Activated naive CD8-positive, alpha-beta T cell treated with anti-CD3 and anti-CD28 coated beads, Interleukin-2, amount 50 U/mL, for 16 hours (primary cell): ENCODE results near the gene ARHGAP1.

Source experiments
- DNase-seq: peaks from one replicate; pipeline ENCODE4 v3.0.0-alpha.2; 2020; ENCODE audit warnings: low read depth, low spot score

ARHGAP1 gene

DNA sequence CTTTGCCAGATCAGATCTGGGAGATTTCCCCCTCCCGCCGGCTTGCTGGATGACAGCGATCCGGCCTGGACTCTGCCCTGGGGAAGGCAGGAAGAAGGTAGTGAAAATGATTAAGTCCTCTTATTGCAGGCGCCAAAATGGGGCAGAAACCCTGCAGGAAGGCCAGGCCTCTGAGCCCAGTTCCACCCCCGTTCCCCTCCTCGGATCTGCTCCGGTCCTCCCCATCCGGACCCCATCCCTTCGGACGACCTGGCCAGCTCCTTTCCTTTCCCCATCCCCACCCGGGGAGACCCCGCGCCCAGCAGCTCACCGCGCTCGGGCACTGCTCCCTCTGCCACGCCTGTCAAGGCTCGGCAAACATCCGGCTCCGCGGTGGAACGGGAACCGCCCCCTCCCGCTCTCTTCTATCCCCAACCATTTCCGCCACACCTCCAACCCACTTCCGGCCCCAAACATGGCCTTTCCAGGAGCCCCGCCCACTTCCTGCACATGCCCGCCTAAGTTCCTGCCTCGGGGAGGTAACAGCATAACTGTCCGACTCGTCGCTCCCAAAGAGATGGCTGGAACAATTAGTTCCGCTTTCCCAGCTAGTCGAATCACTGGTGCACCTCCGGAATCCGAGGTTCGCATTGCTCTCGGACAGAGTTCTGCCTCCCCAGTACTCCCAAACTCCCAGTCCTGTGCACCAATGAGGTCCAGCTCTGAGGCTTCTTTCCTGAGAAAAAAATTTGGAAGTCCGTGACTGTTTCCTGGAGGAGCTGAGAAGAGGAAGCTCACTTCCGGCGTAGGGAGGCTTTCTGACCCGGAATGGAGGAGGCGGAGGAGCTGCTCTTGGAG, at the start of gene ARHGAP1, which contains the start of gene ZNF408:
ARHGAP1 (minus strand) TSS at position 379 of the 837 bp plus-strand sequence. CDS start 4,512 bp downstream, outside the sequence.
ZNF408 (plus strand) TSS at position 791 of the 837 bp plus-strand sequence; CDS start at position 808, 17 bp downstream.
- DNase-seq = peak; percentile 99

- DNase-seq = no peak
These were observed 46.7 kb upstream of the ARHGAP1 start for GRCh38 chr11:46747150-46747549.

DNA sequence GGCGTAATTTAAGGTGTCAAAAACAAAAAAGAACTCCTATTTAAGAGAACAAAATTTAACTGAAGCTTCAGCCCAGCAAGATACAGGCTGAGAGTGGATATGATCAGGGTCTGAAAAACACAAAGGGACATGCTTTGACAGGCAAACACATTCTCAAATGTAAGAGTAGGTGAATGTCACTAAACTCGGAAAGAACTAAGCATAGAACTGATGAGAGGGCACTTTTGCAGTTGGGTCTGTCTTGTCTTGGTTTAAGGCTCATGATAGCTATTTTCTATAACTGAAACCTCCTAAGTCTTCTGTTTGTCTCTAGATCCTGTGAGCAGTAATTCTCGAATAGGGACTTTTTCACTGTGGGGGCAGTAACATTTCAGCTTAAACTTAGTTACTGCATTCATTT, 45.6 kb upstream of the ARHGAP1 start:
- no peak for DNase-seq

GRCh38 chr11:46745328-46745727, 44.9 kb upstream of the ARHGAP1 start:
- DNase-seq = no peak

GRCh38 chr11:46743693-46744339, 43.4 kb upstream of the ARHGAP1 start:
- no peak for DNase-seq

DNA sequence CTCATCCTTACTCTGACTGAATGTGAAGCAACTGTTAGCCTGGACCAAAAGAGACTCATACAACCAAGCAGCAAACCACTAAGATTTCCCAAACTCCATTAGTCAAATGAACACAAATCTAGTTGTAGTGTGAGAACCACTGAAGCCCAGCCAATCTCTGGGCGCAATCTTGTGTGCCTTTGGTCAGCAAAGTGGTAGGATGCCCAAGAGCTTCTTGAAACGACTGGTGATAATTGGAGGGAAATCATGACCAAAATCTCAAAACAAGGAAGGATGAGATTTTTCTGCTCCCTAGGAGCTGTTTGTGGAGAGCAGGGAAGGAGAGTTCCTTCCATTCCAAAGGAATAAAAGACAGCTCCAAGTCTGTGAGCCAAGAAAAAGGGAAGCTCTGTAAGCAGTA, 42.6 kb upstream of the ARHGAP1 start:
- DNase-seq = no peak

DNA sequence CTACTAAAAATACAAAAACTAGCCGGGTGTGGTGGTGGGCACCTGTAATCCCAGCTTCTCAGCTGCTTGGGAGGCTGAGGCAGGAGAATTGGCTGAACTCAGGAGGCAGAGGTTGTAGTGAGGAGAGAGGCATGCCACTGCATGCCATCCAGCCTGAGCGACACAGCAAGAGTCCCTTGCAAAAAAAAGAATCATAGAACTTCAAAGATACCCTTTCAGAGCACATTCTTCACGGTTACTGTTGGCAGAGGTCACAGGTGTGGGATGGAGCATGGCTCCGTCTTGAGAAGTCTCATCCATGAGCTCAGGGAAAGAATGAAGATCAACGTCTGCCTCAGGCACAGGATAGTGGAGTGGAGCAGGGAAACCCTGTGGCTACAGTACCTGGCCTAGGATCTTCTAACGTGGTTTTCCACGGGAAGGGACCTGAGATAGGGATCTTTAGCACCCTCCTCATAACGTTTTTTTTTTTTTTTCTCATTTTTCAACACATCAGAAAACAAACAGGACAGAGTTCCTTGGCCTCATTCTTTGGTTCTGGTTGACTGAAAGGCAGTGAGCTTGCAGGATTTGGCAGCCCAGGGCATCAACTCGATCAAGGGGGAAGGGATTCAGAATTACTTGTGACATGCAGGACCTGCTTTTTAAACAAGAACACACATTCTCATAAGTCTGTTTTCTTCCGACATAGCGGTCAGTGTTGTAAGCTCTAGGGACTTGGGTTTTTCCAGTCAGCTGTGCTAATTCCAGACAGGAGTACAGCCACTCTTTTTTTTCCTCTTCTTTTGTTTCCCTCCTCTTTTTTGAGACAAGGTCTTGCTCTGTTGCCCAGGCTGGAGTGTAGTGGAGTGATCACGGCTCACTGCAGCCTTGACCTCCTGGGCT, 41.4 kb upstream of the ARHGAP1 start:
- no peak for DNase-seq

GRCh38 chr11:46738887-46739286, 38.5 kb upstream of the ARHGAP1 start:
- DNase-seq = no peak

GRCh38 chr11:46737699-46738098, 37.3 kb upstream of the ARHGAP1 start:
- DNase-seq = no peak

DNA sequence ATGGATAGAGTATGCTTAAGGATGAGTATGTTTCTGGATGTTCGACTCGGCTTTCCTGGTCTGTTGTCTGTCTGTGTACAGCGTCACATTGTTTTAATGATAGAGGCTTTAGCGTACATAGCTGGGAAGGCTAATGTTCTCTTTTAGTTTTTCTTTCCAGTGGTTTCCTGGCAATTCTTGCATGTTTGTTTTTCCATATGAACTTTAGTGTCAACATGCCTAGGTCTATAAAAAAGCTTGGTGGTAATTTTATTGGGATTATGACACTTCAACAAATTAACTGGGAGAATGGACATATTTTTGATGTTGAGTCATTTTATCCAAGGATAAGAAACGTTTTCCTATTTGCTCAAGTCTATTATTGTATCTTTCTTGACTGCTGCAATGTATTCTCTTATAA, 36.2 kb upstream of the ARHGAP1 start:
- no peak for DNase-seq

DNA sequence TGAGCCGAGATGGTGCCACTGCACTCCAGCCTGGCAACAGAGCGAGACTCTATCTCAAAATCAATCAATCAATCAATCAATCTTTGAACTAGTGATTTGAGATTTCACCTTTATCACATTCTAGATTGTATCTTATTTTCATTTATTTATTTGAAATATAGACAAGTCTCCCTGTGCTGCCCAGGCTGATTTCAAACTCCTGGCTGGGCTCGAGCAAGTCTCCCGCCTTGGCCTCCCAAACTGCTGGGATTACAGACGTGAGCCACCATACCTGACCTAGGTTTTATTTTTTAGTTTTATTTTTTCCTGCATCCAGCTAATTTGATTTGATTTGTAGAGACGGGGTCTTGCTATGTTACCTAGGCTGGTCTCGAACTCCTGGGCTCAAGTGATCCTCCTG, 35.7 kb upstream of the ARHGAP1 start:
- DNase-seq = no peak

DNA sequence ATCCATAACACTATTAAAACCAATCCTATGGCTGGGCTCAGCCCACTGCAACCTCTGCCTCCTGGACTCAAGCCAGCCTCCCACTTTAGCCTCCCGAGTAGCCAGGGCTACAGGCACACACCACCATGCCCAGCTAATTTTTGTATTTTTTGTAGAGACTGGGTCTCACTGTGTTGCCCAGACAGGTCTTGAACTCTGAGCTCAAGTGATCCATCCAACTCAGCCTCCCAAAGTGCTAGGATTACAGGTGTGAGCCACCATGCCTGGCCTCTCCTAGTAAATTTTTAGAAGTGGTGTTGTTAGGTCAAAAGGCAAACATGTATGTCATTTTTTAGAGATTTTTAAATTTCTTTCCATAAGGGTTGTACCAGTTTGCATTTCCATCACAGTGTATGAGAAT, 32.8 kb upstream of the ARHGAP1 start:
- no peak for DNase-seq

DNA sequence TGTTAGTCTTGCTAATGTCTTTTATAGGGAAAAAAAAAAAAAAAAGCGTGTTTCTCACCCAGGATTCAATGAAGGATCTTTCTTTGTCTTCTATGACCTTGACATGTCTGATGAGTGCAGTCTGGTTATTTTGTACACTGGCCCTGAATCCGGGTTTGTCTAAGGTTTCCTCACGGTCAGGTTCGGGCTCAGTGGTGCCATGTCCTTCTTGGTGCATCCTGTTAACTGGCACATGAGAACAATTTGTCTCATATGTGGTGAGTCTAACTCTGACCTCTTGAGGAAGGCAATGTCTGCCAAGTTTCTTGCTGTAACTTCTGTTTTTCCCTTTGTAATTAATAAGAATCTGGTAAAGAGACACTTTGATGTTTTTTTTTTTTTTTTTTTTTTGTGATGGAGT, 31.1 kb upstream of the ARHGAP1 start:
- DNase-seq = no peak

GRCh38 chr11:46729110-46730027, 28.9 kb upstream of the ARHGAP1 start:
- no peak for DNase-seq

DNA sequence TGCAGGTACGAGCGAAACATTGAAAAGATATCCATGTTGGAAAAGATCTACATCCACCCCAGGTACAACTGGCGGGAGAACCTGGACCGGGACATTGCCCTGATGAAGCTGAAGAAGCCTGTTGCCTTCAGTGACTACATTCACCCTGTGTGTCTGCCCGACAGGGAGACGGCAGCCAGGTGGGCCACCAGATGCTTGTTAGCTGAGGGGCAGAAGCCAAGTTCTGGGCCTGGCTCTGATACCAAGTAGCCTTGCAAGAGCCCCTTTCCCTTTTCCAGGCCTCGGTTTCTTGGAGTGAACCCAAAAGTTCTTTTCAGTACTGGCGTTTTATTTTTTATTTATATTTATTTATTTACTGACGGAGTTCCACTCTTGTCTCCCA, 28.2 kb upstream of the ARHGAP1 start:
- DNase-seq = no peak

- DNase-seq = no peak
These were observed 27.7 kb upstream of the ARHGAP1 start for GRCh38 chr11:46727952-46728658.

- DNase-seq = no peak
These were observed 25.9 kb upstream of the ARHGAP1 start for GRCh38 chr11:46726206-46726862.

DNA sequence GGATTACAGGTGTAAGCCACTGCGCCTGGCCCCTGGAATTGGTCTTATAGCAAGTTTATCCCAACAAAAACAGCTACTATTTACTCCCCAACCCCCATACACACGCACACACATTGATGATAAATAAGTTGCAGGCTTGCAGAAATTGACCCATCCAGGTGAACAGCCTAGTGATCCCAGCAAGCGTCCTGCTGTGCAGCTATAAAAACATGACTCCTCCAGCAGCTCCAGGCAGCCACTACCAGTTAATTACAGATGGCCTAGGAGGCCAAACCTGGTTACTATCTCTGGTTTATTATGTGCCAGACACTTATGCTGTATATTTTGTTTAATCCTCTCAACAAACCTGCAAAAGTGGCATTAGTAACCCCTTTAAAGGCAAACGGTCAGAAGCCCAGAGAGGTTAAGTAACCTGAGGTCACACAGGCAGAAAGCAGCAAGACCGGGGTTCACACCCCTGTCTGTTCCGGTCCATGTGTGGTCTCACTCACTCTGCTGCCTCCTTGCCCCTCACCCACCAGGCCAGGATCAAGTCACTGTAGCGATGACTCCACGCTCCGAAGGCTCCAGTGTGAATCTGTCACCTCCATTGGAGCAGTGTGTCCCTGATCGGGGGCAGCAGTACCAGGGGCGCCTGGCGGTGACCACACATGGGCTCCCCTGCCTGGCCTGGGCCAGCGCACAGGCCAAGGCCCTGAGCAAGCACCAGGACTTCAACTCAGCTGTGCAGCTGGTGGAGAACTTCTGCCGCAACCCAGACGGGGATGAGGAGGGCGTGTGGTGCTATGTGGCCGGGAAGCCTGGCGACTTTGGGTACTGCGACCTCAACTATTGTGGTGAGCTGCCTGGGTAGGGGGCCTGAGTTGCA, 25.2 kb upstream of the ARHGAP1 start:
- no peak for DNase-seq

DNA sequence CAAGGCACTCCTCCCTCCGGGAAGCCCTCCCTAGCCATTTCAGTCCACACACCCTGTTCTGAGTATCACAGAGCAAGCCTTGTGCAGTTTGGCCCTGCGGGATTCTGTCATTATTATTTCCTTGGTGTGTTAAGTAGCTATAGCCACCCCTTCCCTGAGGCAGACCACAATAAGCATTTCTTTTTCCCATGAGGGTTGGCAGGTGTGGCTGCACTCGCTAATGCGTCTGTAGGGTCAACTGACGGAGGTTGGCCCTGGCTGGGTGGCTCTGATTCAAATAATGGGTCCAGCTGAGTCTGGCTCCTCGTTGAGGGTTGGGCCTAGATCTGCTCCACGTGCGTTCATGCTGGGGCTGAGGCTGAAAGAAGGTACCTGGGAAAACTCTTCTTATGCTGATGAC, 23.7 kb upstream of the ARHGAP1 start:
- DNase-seq = no peak
